ENCODE measurements around the gene PRKG1. TPM values are rescaled to one million over a fixed set of nuclear protein-coding genes. Genes with fewer than 3 reads are reported as not detected.

The PRKG1 gene
- total RNA-seq, 1 experiment from 2014 or later = 0.09 TPM

DNA sequence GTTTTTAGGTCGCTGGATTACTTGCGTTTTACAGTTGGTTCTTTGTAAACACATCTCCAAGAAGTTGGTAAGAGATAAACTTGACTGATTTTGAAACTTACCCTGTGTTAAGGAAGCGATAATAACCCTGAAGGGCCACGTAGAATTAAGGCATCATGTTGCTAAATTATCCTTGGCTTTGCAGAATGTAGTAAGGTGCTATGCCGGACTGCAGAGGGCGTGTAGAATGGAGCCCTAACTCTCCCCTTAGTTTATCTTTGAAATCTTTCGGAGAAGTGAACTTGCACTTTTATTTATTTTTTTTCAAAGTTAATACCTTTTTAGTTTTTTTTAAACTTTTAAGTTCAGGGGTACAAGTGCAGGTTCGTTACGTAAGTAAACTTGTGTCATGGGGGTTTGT is 1031.0 kb downstream of the PRKG1 start:
- POLR2A ChIA-PET = no interaction called here

DNA sequence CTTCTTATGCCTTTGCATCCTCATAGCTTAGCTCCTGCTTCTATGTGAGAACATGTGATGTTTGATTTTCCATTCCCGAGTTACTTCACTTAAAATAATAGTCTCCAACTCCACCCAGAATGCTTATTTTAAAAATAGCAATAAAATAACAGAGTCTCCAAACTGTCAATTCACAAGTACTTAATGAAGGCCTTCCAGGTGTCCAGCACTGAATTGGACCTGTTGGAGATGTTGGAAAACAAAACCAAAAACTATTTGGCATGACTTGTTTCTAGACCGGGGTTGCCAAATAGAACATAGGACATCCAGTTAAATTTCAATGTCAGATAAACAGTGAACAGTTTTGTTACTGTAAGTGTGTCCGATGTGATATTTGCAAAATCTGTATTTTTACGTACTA is 1031.7 kb downstream of the PRKG1 start:
- intact Hi-C loops (cut with micrococcal nuclease; ENCODE audit: unreplicated experiment) = no loop called here
- Mint-ChIP-seq H3K36me3 (ENCODE audit: insufficient read depth, unreplicated experiment) (no peaks in the 10 kb centered on the region), H3K4me1 (ENCODE audit: low read depth, unreplicated experiment) (no peaks in the 10 kb centered on the region), H3K27me3 (ENCODE audit: insufficient read depth, unreplicated experiment) (no peaks in the 10 kb centered on the region), H3K9me3 (ENCODE audit: unreplicated experiment) (no peaks in the 10 kb centered on the region), H3K4me3 (ENCODE audit: unreplicated experiment) (no peak overlapping the region), H3K27ac (ENCODE audit: unreplicated experiment) (no peak overlapping the region)
- Histone ChIP-seq H3K27me3 (replicated peaks; ENCODE audit: control insufficient read depth, insufficient read depth, low read length) (no peaks in the 10 kb centered on the region), H3K4me1 (no peaks in the 10 kb centered on the region), H3K9me3 (no peaks in the 10 kb centered on the region), H3K36me3 (ENCODE audit: control insufficient read depth, insufficient read depth, low read length) (no peaks in the 10 kb centered on the region), H3K4me3 (ENCODE audit: low read depth, low read length) (no peak overlapping the region)
- ChIA-PET CTCF (no interaction called here), POLR2A (no interaction called here)
- no peak for DNase-seq
- BruUV-seq (replicated peaks) = no TSS peak
- TF ChIP-seq, protein P1, sequence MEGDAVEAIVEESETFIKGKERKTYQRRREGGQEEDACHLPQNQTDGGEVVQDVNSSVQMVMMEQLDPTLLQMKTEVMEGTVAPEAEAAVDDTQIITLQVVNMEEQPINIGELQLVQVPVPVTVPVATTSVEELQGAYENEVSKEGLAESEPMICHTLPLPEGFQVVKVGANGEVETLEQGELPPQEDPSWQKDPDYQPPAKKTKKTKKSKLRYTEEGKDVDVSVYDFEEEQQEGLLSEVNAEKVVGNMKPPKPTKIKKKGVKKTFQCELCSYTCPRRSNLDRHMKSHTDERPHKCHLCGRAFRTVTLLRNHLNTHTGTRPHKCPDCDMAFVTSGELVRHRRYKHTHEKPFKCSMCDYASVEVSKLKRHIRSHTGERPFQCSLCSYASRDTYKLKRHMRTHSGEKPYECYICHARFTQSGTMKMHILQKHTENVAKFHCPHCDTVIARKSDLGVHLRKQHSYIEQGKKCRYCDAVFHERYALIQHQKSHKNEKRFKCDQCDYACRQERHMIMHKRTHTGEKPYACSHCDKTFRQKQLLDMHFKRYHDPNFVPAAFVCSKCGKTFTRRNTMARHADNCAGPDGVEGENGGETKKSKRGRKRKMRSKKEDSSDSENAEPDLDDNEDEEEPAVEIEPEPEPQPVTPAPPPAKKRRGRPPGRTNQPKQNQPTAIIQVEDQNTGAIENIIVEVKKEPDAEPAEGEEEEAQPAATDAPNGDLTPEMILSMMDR (IDR thresholded peaks at IDR 0.05; ENCODE audit: insufficient read depth in 1 of 2, low read depth in 1 of 2, low read length in 1 of 2, severe bottlenecking in 1 of 2, unreplicated experiment in 1 of 2) = no peak

More for the DNA sequence above, 1031.0 kb downstream of the PRKG1 start:
- Mint-ChIP-seq H3K27me3 (ENCODE audit: insufficient read depth, unreplicated experiment) (no peaks in the 10 kb centered on the region), H3K36me3 (ENCODE audit: insufficient read depth, unreplicated experiment) (no peaks in the 10 kb centered on the region), H3K4me1 (ENCODE audit: low read depth, unreplicated experiment) (no peaks in the 10 kb centered on the region), H3K4me3 (ENCODE audit: unreplicated experiment) (no peak overlapping the region), H3K9me3 (ENCODE audit: unreplicated experiment) (no peaks in the 10 kb centered on the region), H3K27ac (ENCODE audit: unreplicated experiment) (no peak overlapping the region)
- intact Hi-C loops (cut with micrococcal nuclease; ENCODE audit: unreplicated experiment) = loop anchor here (1.0 kb wide), 1 partner anchor 110 kb away; no protein-coding TSS in a partner anchor
- no peak for DNase-seq
- Histone ChIP-seq H3K36me3 (ENCODE audit: control insufficient read depth, insufficient read depth, low read length) (no peaks in the 10 kb centered on the region), H3K4me3 (ENCODE audit: low read depth, low read length) (no peak overlapping the region), H3K27me3 (replicated peaks; ENCODE audit: control insufficient read depth, insufficient read depth, low read length) (no peaks in the 10 kb centered on the region), H3K4me1 (no peaks in the 10 kb centered on the region), H3K9me3 (no peaks in the 10 kb centered on the region)
- no TSS peak for BruUV-seq (replicated peaks)
- CTCF ChIA-PET = no interaction called here
- TF ChIP-seq, protein P1 (IDR thresholded peaks at IDR 0.05; ENCODE audit: insufficient read depth in 1 of 2, low read depth in 1 of 2, low read length in 1 of 2, severe bottlenecking in 1 of 2, unreplicated experiment in 1 of 2) = peak; percentile 29 to 33

- H3K4me3 Mint-ChIP-seq (ENCODE audit: unreplicated experiment) = no peak overlapping the region
- TF ChIP-seq, protein P1 (IDR thresholded peaks at IDR 0.05; ENCODE audit: insufficient read depth in 1 of 2, low read depth in 1 of 2, low read length in 1 of 2, severe bottlenecking in 1 of 2, unreplicated experiment in 1 of 2) = no peak
- Histone ChIP-seq H3K36me3 (ENCODE audit: control insufficient read depth, insufficient read depth, low read length) (no peaks in the 10 kb centered on the region), H3K9me3 (no peaks in the 10 kb centered on the region), H3K27me3 (replicated peaks; ENCODE audit: control insufficient read depth, insufficient read depth, low read length) (no peaks in the 10 kb centered on the region), H3K4me3 (ENCODE audit: low read depth, low read length) (no peak overlapping the region), H3K4me1 (no peaks in the 10 kb centered on the region)
- no peak for DNase-seq
- intact Hi-C loops (cut with micrococcal nuclease; ENCODE audit: unreplicated experiment) = no loop called here
- H3K9me3 Mint-ChIP-seq (ENCODE audit: unreplicated experiment) = no peaks in the 10 kb centered on the region
- no TSS peak for BruUV-seq (replicated peaks)
- H3K27ac Mint-ChIP-seq (ENCODE audit: unreplicated experiment) = no peak overlapping the region
- no peaks in the 10 kb centered on the region for H3K4me1 Mint-ChIP-seq (ENCODE audit: low read depth, unreplicated experiment)
- H3K36me3 Mint-ChIP-seq (ENCODE audit: insufficient read depth, unreplicated experiment) = no peaks in the 10 kb centered on the region
- H3K27me3 Mint-ChIP-seq (ENCODE audit: insufficient read depth, unreplicated experiment) = no peaks in the 10 kb centered on the region
- POLR2A ChIA-PET = no interaction called here
- CTCF ChIA-PET = no interaction called here
Measured at GRCh38 chr10:52106899-52107298, 1032.6 kb downstream of the PRKG1 start.

Measured in Caco-2 (cell line).